GM18505 (cell line): ENCODE data around the gene PRADC1.

ENCODE experiments used
- ATAC-seq: cut with Tn5 transposase; IDR thresholded peaks from one replicate; pipeline ENCODE4 v1.9.1; 2021; ENCODE audit not compliant: unreplicated experiment
- POLR2A ChIP-seq: IDR thresholded peaks from 4 replicates; pipeline ENCODE4 v1.6.1; 2011; ENCODE audit warnings: borderline replicate concordance; ENCODE audit not compliant: insufficient read depth, insufficient read length; ENCODE audit errors: extremely low read depth

The PRADC1 gene

GRCh38 chr2:73262108-73262651 lies 29.1 kb upstream of the PRADC1 start:
- TF ChIP-seq POLR2A = no peak
- ATAC-seq = no peak

GRCh38 chr2:73260338-73260984 lies 27.4 kb upstream of the PRADC1 start:
- TF ChIP-seq POLR2A = no peak
- no peak for ATAC-seq

- TF ChIP-seq POLR2A = no peak
- no peak for ATAC-seq
Measured at GRCh38 chr2:73259704-73260337, 26.8 kb upstream of the PRADC1 start.

GRCh38 chr2:73259276-73259675 lies 26.2 kb upstream of the PRADC1 start:
- TF ChIP-seq POLR2A = no peak
- ATAC-seq = no peak

GRCh38 chr2:73258913-73259215 lies 25.8 kb upstream of the PRADC1 start:
- no peak for TF ChIP-seq POLR2A
- no peak for ATAC-seq

GRCh38 chr2:73258186-73258912 lies 25.3 kb upstream of the PRADC1 start:
- TF ChIP-seq POLR2A = no peak

GRCh38 chr2:73257425-73258125 lies 24.5 kb upstream of the PRADC1 start:
- TF ChIP-seq POLR2A = no peak
- ATAC-seq = no peak

More at GRCh38 chr2:73258186-73258912, 25.3 kb upstream of the PRADC1 start:
- ATAC-seq = no peak

- ATAC-seq = no peak
- no peak for TF ChIP-seq POLR2A
Measured at GRCh38 chr2:73257021-73257420, 24.0 kb upstream of the PRADC1 start.

GRCh38 chr2:73256618-73256922 lies 23.5 kb upstream of the PRADC1 start:
- ATAC-seq = no peak
- TF ChIP-seq POLR2A = no peak

GRCh38 chr2:73255907-73256617 lies 23.0 kb upstream of the PRADC1 start:
- no peak for ATAC-seq
- no peak for TF ChIP-seq POLR2A

GRCh38 chr2:73255007-73255644 lies 22.1 kb upstream of the PRADC1 start:
- no peak for TF ChIP-seq POLR2A
- no peak for ATAC-seq

GRCh38 chr2:73254343-73255006 lies 21.4 kb upstream of the PRADC1 start:
- no peak for ATAC-seq
- TF ChIP-seq POLR2A = no peak
